ENCODE data around the gene NCDN. TPM values are rescaled to one million over a fixed set of nuclear protein-coding genes. Genes with fewer than 3 reads are reported as not detected.

NCDN gene
- total RNA-seq, 1 experiment from 2014 or later, result 26.9 TPM

- no peaks in the 10 kb centered on the region for H3K9me3 ChIP-seq (ENCODE audit: low read depth, low read length, poor library complexity, severe bottlenecking)
- no peaks in the 10 kb centered on the region for H3K27me3 ChIP-seq (replicated peaks; ENCODE audit: insufficient read depth, low read depth, low read length, poor library complexity)
- BruUV-seq (replicated peaks), result no TSS peak
- H3K36me3 ChIP-seq (ENCODE audit: insufficient read depth, low read length, poor library complexity, severe bottlenecking), result peaks cover 22% of the 10 kb centered on the region
- no peaks in the 10 kb centered on the region for H3K4me1 ChIP-seq (ENCODE audit: insufficient read depth, low read length, poor library complexity, severe bottlenecking)
- POLR2A ChIA-PET (ENCODE audit: low non-redundant PET), result no interaction called here
- intact Hi-C loops (cut with micrococcal nuclease; ENCODE audit: unreplicated experiment), result no loop called here
- CTCF ChIA-PET, result no interaction called here
- no peak for TF ChIP-seq EZH2 (IDR thresholded peaks at IDR 0.05; ENCODE audit: borderline replicate concordance, low read depth, low read length, poor library complexity, severe bottlenecking)
- H3K27ac ChIP-seq (ENCODE audit: low read depth, low read length, poor library complexity, severe bottlenecking), result no peak overlapping the region
- no peak for DNase-seq (ENCODE audit: low spot score)
- H3K4me3 ChIP-seq (ENCODE audit: low read depth, low read length, poor library complexity, severe bottlenecking), result no peak overlapping the region
Measured at GRCh38 chr1:35597870-35598269, 40.3 kb downstream of the NCDN start.

- BruUV-seq (replicated peaks), result no TSS peak
- Histone ChIP-seq H3K9me3 (ENCODE audit: low read depth, low read length, poor library complexity, severe bottlenecking) (no peaks in the 10 kb centered on the region), H3K36me3 (ENCODE audit: insufficient read depth, low read length, poor library complexity, severe bottlenecking) (peaks cover 32% of the 10 kb centered on the region), H3K4me1 (ENCODE audit: insufficient read depth, low read length, poor library complexity, severe bottlenecking) (no peaks in the 10 kb centered on the region), H3K27me3 (replicated peaks; ENCODE audit: insufficient read depth, low read depth, low read length, poor library complexity) (no peaks in the 10 kb centered on the region), H3K27ac (ENCODE audit: low read depth, low read length, poor library complexity, severe bottlenecking) (no peak overlapping the region), H3K4me3 (ENCODE audit: low read depth, low read length, poor library complexity, severe bottlenecking) (no peak overlapping the region)
- DNase-seq (ENCODE audit: low spot score), result no peak
- ChIA-PET CTCF (no interaction called here), POLR2A (ENCODE audit: low non-redundant PET) (no interaction called here)
- TF ChIP-seq EZH2 (IDR thresholded peaks at IDR 0.05; ENCODE audit: borderline replicate concordance, low read depth, low read length, poor library complexity, severe bottlenecking) (no peak), CTCF (conservative IDR thresholded peaks at IDR 0.05; ENCODE audit: low read depth, low read length) (no peak)
- intact Hi-C loops (cut with micrococcal nuclease; ENCODE audit: unreplicated experiment), result no loop called here
Measured at GRCh38 chr1:35598895-35599294, 41.3 kb downstream of the NCDN start.

- peaks cover 35% of the 10 kb centered on the region for H3K36me3 ChIP-seq (ENCODE audit: insufficient read depth, low read length, poor library complexity, severe bottlenecking)
- TF ChIP-seq EZH2 (IDR thresholded peaks at IDR 0.05; ENCODE audit: borderline replicate concordance, low read depth, low read length, poor library complexity, severe bottlenecking) (no peak), CTCF (conservative IDR thresholded peaks at IDR 0.05; ENCODE audit: low read depth, low read length) (no peak)
- H3K27me3 ChIP-seq (replicated peaks; ENCODE audit: insufficient read depth, low read depth, low read length, poor library complexity), result no peaks in the 10 kb centered on the region
- H3K27ac ChIP-seq (ENCODE audit: low read depth, low read length, poor library complexity, severe bottlenecking), result no peak overlapping the region
- BruUV-seq (replicated peaks), result no TSS peak
- ChIA-PET POLR2A (ENCODE audit: low non-redundant PET) (no interaction called here), CTCF (no interaction called here)
- no peak for DNase-seq (ENCODE audit: low spot score)
- H3K4me3 ChIP-seq (ENCODE audit: low read depth, low read length, poor library complexity, severe bottlenecking), result no peak overlapping the region
- no peaks in the 10 kb centered on the region for H3K9me3 ChIP-seq (ENCODE audit: low read depth, low read length, poor library complexity, severe bottlenecking)
- intact Hi-C loops (cut with micrococcal nuclease; ENCODE audit: unreplicated experiment), result no loop called here
- no peaks in the 10 kb centered on the region for H3K4me1 ChIP-seq (ENCODE audit: insufficient read depth, low read length, poor library complexity, severe bottlenecking)
Measured at GRCh38 chr1:35599411-35599810, 41.8 kb downstream of the NCDN start.

GRCh38 chr1:35600593-35600992 lies 43.0 kb downstream of the NCDN start:
- Histone ChIP-seq H3K27me3 (replicated peaks; ENCODE audit: insufficient read depth, low read depth, low read length, poor library complexity) (no peaks in the 10 kb centered on the region), H3K4me3 (ENCODE audit: low read depth, low read length, poor library complexity, severe bottlenecking) (no peak overlapping the region), H3K4me1 (ENCODE audit: insufficient read depth, low read length, poor library complexity, severe bottlenecking) (no peaks in the 10 kb centered on the region), H3K9me3 (ENCODE audit: low read depth, low read length, poor library complexity, severe bottlenecking) (no peaks in the 10 kb centered on the region), H3K27ac (ENCODE audit: low read depth, low read length, poor library complexity, severe bottlenecking) (no peak overlapping the region), H3K36me3 (ENCODE audit: insufficient read depth, low read length, poor library complexity, severe bottlenecking) (peaks cover 46% of the 10 kb centered on the region)
- no peak for DNase-seq (ENCODE audit: low spot score)
- intact Hi-C loops (cut with micrococcal nuclease; ENCODE audit: unreplicated experiment), result no loop called here
- ChIA-PET POLR2A (ENCODE audit: low non-redundant PET) (interaction anchor here (0.6 kb wide), 1 partner anchor 133 kb away, joined by 4 read pairs; no protein-coding TSS in a partner anchor), CTCF (no interaction called here)
- TF ChIP-seq CTCF (conservative IDR thresholded peaks at IDR 0.05; ENCODE audit: low read depth, low read length) (no peak), EZH2 (IDR thresholded peaks at IDR 0.05; ENCODE audit: borderline replicate concordance, low read depth, low read length, poor library complexity, severe bottlenecking) (no peak)
- no TSS peak for BruUV-seq (replicated peaks)

Measured in A673 (cell line).